Hematopoietic multipotent progenitor cell treated with erythropoietin and hydrocortisone succinate and interleukin-3 and kit ligand, for 15 days (in vitro differentiated cells): ENCODE data around the gene NOP10.

Experiments
- DNase-seq: peaks from one replicate; pipeline ENCODE4 v3.0.0-alpha.2; 2015; ENCODE audit warnings: low spot score

Gene NOP10

DNA sequence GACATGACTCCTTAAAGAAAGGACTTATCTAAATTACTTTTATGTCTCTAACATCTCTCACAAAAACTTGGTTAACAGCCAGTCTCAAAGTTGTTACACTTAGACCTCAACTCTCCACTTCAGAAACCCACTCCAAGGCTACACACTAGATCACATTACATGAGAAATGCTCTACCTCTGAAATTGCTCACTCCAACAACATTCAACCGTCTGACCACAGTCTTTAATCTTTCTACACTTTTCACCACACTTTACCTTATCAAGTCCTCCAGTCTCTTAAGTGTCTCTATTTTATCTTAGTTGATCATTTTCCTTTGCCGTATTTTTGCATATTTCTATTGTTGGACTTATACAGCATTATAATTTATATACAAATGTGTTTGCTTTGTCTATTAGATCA is 11.1 kb downstream of the NOP10 start:
- no peak for DNase-seq

- no peak for DNase-seq
These were observed 12.7 kb downstream of the NOP10 start for GRCh38 chr15:34330279-34330678.

DNA sequence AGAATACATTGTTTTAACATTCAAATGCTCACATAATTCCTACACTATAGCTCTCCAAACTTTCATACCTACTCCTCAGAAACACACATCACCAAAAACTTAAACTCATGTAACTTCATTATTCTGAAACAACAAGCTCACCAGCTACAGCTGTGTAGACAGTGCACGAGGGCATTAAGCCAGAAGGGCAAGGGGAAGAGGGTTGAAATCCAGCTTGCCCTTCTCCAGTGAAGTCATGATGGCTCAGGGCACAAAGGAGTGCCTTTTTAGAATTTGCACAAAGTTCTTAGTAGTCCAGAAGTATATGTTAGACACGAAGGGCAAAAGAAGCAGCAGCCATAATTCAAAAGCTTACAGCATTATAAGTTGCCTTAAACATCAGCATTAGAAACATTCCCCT is 13.9 kb downstream of the NOP10 start:
- DNase-seq, result no peak

DNA sequence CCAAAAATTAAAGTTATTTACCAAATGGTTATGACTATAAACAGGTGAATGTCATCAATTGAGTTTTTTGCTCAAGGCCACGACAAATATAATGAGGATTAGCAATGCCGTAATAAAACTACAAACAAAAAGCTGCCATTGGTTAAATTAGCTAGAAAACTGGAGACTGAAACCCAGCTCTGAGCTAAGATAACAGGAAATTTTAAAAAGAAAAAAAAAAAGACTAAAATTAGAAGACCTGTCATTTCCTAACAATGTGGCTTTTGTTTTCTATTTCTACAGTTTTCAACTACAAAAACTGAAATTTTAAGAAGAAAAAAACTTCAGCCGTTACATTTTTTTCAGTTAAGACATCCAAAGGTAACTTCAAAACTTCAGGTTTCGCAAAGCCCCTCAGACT is 15.0 kb downstream of the NOP10 start:
- no peak for DNase-seq

GRCh38 chr15:34325368-34325767 is 17.6 kb downstream of the NOP10 start:
- DNase-seq, result no peak

DNA sequence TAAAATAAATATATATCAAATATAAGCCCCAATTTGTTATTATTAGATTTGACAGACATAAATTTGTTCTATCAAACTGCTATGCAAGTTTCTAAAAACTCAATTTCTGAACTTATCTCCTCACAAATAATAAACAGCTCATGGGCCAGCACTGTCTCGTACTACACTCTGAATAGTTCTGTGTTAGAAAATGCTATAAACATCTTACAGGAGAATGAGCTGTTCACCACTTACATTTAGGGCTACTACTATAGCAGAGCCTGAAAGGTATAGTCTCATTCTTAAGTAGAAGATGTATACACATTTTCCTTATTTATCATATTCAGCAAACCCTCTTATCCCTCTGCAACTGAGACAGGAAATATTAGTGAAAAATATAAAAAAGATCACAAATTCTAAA is 18.0 kb downstream of the NOP10 start:
- DNase-seq, result no peak

- no peak for DNase-seq
These were observed 19.7 kb downstream of the NOP10 start for GRCh38 chr15:34323217-34323616.

GRCh38 chr15:34318277-34319079 is 24.5 kb downstream of the NOP10 start:
- peak; percentile 40 for DNase-seq

DNA sequence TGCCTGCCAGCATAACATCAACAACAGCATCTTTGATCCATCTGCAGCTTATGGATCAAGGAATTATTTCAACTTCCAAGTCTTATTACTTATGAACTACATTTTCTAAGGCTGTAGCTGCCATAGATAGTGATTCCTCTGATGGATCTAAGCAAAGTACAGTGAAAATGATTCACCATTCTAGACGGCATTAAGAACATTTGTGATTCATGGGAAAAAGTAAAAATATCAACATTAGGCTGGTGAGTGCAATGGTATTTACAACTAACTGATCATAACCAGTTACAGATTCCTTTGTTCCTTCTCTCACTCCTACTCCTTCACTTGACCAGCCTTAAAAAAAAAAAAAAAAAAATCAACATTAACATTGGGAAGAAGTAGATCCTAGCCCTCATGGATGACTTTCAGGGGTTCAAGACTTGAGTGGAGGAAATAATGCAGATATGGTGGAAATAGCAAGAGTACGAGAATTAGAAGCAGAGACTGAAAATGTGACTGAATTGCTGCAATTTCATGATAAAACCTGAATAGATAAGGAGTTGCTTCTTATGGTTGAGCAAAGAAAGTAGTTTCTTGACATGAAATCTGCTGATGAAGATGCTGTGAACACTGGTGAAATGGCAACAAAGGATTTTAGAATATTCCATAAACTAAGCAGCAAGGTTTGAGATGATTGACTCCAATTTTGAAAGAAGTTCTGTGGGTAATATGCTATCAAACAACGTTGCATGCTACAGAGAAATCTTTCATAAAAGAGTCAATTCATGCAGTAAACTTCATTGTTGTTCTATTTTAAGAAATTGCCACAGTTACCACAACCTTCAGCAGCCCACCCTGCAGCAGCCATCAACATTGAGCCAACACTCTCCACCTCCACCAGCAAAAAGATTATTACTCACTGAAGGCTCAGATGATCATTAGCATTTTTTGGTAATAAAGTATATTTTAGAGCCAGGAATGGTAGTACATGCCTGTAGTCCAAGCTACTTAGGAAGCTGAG is 28.1 kb downstream of the NOP10 start:
- no peak for DNase-seq

- DNase-seq, result no peak
These were observed 31.4 kb downstream of the NOP10 start for GRCh38 chr15:34311563-34311962.

DNA sequence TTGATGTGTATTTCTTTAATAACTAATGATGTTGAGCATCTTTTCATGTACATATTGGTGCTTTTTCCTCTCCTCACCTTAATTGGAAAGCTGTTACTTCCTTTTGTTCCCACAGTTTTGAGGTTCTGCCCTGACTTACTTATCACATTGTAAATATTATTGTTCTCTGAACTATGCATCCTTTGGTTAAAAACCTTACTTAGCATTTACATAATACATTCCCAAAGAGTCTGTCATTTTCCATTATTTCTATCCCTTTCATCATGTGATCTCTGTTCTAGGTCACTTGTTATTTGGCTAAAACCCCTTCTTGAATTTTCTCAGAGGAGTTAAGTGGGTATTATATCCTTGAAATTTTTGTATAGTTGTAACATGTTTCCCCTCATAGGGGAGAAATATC is 38.3 kb downstream of the NOP10 start:
- no peak for DNase-seq

GRCh38 chr15:34301058-34301457 is 41.9 kb downstream of the NOP10 start:
- DNase-seq, result no peak

- no peak for DNase-seq
These were observed 45.9 kb downstream of the NOP10 start for GRCh38 chr15:34297059-34297458.

GRCh38 chr15:34292621-34293020 is 50.3 kb downstream of the NOP10 start:
- DNase-seq, result no peak
